Hematopoietic multipotent progenitor cell treated with erythropoietin and hydrocortisone succinate and interleukin-3 and kit ligand, for 6 days (in vitro differentiated cells): ENCODE results near the gene ABCC6.
"Not testable (repeated sequence)": the region's sequence is repeated elsewhere in the genome, so short reads cannot be mapped to it uniquely, and the experiment has no call there.

ENCODE experiments used
- DNase-seq: peaks from one replicate; pipeline ENCODE4 v3.0.0-alpha.2; 2015

Gene ABCC6

DNA sequence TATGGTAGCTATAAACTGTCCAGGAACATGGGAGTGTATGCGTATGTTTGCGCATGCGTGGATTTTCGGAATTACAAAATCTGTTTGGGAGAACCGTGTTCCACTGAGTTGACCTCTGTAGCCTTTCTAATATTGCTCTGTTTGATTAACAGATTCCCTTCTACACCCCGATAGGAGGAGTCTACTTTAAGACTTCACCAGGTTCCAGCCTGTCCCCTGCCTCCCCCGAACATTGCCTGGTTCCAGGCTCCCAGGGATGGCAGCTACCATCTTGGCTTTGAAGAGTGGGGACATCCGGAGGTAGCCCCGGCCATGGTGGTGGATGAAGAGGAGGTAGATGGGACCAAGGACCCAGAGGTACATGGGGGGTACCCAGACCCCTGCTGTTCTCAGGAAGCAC, 1.9 kb downstream of the ABCC6 start:
- DNase-seq = not testable (repeated sequence)

DNA sequence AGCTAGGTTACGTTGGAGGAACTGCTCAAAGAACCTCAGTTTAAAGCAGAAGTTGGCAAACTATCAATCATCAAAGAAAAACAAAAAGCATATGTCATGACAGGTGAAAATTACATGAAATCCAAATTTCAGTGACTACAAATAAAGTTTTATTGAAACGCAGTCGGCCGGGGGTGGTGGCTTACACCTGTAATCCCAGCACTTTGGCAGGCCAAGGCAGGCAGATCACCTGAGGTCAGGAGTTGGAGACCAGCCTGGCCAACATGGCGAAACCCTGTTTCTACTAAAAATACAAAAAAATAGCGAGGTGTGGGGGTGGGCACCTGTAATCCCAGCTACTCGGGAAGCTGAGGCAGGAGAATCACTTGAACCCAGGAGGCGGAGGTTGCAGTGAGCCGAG, 2.8 kb downstream of the ABCC6 start:
- not testable (repeated sequence) for DNase-seq

DNA sequence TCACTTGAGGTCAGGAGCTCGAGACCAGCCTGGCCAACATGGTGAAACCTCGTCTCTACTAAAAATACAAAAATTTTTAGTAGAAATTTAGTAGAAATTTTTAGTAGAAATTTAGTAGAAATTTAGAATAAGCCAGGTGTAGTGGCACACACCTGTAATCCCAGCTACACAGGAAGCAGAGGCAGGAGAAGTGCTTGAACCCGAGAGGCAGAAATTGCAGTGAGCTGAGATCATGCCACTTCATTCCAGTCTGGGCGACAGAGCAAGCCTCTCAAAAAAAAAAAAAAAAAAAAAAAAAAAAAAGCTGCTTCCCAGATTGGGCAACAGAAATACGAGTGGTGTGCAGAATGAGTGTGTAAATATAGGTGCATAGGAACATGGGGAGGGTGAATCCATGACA, 4.5 kb downstream of the ABCC6 start:
- not testable (repeated sequence) for DNase-seq

GRCh38 chr16:16218349-16218748, 4.9 kb downstream of the ABCC6 start:
- DNase-seq = not testable (repeated sequence)

DNA sequence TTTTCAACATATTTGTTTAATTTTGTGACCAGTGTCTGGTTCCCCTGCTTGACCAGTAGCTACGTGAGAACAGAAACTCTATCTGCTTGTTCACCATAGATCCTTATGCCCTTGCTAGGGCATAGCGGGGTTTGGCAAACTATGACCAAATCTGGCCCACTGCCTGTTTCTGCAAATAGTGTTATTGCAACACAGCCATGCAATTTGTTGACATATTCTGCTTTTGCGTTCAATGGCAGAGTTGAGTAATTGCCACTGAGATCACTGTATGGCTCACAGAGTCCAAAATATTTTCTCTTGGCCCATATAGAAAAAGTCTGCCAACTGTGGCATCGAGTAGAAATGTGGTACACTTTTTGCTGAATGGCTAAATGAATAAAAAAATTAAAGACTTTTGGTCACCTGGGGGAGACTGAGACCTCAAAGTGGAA, 9.4 kb downstream of the ABCC6 start:
- DNase-seq = peak; percentile 22

DNA sequence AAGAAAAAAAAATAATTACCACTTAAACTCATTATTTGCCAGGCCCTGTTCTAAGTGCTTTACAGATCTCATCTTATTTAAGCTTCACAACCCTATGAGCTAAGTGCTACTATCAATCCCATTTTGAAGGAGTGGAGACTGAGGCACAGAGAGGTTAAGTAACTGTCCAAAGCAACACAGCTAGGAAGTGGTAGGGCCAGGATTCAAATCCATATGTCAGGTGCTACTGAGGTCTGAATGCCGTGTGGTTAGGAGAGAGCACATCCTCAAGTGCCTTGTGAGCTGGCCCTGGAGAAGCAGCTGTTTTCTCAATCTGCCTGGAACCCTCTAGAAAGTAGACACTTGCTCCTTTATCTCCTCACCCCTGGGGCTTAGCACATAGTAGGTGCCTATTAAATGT, 11.9 kb downstream of the ABCC6 start:
- not testable (repeated sequence) for DNase-seq

GRCh38 chr16:16208461-16208860, 14.8 kb downstream of the ABCC6 start:
- not testable (repeated sequence) for DNase-seq

- DNase-seq = not testable (repeated sequence)
Observed at GRCh38 chr16:16207787-16208334, 15.4 kb downstream of the ABCC6 start.

DNA sequence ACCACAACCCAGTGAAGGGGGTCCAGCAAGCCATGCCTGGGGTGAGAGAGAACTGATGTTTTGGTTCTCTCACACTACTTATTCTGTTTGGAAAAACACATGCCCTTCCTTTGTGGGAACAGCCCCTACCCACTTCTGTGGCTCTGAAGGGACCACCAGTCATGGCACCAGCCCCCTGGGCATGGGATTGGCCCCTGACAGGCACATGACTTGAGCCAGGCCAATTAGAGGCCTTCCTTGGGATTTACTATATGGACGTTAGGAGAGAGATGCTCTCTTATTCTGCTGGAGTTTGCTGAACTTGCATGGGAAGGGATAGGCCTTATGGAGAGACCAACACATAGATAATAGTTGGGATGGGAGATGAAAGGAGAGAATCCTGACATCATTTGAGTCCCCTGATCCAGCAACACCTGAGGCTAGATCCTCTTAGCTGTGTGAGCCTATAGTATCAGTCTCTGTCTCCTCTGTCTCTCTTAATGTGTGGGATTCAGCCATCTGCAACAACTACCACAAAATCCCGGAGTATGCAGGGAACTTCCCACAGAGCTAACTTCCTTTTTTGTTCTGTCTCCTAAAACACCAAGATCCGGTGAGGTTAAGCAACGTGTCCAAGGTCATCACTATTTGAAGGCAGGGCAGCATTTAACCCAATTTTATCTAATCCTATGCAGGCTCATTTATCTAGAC, 16.1 kb downstream of the ABCC6 start:
- not testable (repeated sequence) for DNase-seq

- DNase-seq = not testable (repeated sequence)
Observed at GRCh38 chr16:16205864-16206263, 17.4 kb downstream of the ABCC6 start.

- DNase-seq = peak; percentile 67
Observed at GRCh38 chr16:16204552-16204951, 18.7 kb downstream of the ABCC6 start.

GRCh38 chr16:16203494-16203893, 19.8 kb downstream of the ABCC6 start:
- DNase-seq = not testable (repeated sequence)

GRCh38 chr16:16202400-16203143, 20.7 kb downstream of the ABCC6 start:
- peak; percentile 90 for DNase-seq

DNA sequence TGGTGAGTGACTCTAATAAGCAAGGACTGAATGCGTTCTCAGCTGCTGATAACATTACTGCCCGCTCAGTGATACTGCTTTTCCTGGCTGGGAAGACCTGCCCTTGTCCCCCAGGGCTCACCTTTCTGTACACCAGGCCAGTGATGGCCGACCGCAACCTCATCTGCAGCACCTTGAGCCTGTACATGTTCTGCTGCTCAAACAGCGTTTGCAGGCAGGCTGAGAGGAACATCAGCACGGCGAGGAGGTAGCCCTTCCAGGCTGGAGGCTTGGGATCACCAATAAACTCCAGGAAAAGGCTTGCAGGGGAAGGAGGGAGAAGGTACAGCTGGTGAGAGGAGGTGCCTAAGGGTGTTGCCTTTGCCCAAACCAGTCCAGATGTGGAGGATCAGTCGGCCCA, 21.4 kb downstream of the ABCC6 start:
- DNase-seq = not testable (repeated sequence)

DNA sequence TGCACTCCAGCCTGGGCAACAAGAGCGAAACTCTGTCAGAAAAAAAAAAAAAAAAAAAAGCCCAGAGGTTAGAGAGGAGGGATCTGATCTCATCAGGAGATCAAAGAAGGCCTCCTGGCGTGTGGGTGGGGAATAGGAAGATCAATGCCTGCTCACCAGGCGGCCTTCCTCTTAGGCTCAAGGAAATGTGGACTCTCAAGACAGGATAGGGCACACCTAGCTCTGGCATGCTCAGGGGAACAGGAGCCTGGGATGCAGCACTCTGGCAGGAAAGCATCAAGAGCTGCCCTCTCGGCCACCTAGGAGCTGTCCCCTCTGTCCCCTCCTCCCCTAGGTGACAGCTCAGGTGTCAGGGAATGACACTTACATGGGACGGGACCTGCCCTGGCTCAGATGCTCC, 22.9 kb downstream of the ABCC6 start:
- DNase-seq = not testable (repeated sequence)

DNA sequence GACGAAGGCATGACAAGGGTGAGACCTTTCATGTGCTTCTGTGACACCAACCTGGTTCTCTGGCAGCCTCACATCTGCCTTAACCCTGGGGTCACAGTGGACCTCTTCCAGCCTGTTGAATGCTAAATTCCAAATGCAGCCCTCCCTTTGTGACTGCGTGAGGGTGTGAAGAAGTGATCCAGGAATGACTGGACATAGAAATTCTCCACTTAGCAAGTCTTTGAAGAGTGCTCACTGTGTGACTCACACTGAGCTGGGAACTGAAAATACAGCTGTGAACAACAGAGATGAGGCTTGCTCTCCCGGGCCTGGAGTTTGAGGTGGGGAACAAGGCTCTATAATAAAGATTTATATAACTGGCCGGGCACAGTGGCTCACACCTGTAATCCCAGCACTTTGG, 23.9 kb downstream of the ABCC6 start:
- DNase-seq = not testable (repeated sequence)

DNA sequence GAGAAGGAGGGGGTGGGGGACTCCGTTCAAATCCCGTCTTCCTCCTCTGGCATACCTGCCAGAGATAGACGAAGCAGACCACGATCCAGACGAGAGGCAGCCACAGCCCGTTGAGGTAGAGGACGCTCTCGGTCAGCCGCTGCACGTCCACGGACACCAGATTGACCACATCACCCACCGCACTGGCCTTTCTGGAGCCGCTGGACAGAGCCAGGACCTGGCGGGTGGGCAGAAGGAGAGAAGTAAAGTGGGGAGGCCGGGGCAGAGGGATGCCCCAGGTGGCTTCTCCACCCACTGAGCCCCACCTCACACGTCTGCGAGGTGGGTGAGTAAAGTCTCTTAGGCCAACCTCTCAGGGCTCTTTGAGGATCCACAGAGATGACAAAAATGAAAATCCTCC, 25.3 kb downstream of the ABCC6 start:
- no peak for DNase-seq

DNA sequence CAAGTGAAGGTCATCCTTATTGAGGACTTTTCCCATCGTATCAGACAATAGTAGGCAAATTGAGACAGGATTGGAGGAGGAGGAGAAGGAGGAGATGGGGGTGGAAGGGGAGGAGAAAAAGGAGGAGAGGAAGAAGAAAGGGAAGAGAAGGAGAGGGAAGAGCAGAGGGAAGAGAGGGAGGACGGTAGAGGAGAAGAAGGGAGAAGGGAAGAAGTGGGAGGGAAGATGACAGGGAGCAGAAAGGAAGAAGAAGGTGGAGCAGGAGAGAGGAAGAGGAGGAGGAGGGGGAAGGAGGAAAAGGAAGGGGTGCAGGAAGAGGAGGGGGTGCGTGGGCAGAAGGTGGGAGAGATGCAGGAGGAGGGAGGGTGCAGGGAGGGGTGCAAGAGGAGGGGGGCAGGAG, 26.0 kb downstream of the ABCC6 start:
- DNase-seq = no peak

DNA sequence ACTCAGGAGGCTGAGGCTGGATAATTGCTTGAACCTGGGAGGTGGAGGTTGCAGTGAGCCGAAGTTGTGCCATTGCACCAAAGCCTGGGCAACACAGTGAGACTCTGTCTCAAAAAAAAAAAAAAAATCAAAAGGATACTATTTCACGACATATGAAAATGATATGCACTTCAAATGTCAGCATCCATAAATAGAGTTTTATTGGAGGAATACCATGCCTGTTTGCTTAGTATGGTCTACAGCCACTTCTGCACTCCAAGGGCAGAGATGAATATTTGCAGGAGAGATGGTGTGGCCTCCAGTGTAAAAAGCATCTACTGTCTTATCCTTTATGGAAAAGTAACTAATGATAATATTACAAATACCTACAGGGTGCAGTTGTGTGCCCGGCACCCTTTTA, 27.2 kb downstream of the ABCC6 start:
- DNase-seq = no peak

DNA sequence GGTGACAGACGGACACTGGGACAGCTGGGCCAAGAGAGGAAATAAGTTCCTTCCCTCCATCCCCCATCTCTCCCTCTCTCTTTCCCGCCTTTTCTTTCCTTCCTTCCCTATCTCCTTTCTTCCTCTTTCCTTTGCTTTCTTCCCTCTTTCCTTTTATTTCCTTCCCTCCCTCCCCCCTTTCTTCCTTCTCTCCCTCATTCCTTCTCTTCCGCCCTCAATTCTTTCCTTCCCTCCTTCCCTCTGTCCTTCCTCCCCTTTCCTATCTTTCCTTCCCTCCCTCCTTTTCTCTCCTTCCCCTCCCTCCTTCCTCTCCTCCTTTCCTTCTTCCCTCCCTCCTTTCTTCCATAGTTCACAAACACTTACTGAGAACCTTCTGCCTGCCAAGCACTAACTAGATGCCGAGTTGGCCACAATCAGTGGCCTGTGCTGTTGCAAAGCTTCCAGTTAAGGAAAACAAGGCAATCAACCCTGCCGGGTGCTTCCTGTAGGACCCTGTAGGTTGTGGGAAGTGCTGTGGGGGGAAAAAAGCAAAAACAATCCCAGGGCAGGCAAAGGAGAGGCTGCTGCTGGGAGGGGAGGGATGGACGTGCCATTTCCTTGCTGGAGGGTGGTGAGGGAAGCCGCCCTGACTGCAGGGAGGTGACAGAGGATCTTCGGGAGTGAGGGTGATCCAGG, 31.7 kb downstream of the ABCC6 start:
- no peak for DNase-seq

- DNase-seq = not testable (repeated sequence)
Observed at GRCh38 chr16:16190966-16191365, 32.3 kb downstream of the ABCC6 start.

DNA sequence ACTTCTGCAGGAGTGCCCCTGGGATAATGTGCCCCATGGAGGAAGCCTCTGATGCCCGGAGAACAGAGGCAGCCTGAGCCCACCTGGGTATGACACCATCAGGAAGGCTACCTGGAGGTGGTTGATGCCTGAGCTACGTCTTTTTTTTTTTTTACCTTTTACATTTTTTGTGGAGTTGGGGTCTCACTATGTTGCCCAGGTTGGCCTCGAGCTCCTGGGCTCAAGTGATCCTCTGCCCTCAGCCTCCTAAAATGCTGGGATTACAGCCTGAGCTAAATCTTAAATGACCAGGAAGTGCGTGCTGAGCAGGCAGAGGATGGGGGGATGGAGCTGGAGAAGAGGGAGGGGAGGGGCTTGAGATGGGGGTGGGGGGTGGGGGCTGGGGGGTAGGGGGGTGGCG, 32.7 kb downstream of the ABCC6 start:
- DNase-seq = no peak

GRCh38 chr16:16189842-16190241, 33.5 kb downstream of the ABCC6 start:
- DNase-seq = peak; percentile 70
